22Rv1 (cell line): ENCODE results near the gene LAMA1.

Experiments
- CTCF ChIP-seq: fragments of 450-650 bp; IDR thresholded peaks from 2 replicates; pipeline ENCODE4 v1.5.1; 2017; ENCODE audit warnings: mild to moderate bottlenecking
- ZFX ChIP-seq: fragments of 450-650 bp; IDR thresholded peaks from 2 replicates; pipeline ENCODE4 v1.6.1; 2017; ENCODE audit warnings: antibody characterized with exemption, borderline replicate concordance

- TF ChIP-seq CTCF (no peak), ZFX (no peak)
Observed at GRCh38 chr18:6923220-6923619, 194.4 kb downstream of the LAMA1 start.
